HG03097 (cell line): Measurements from ENCODE around the gene OSER1.

ENCODE experiments used
- ATAC-seq: cut with Tn5 transposase; IDR thresholded peaks from one replicate; pipeline ENCODE4 v1.9.1; 2021; ENCODE audit not compliant: unreplicated experiment, low FRiP score

The OSER1 gene

DNA sequence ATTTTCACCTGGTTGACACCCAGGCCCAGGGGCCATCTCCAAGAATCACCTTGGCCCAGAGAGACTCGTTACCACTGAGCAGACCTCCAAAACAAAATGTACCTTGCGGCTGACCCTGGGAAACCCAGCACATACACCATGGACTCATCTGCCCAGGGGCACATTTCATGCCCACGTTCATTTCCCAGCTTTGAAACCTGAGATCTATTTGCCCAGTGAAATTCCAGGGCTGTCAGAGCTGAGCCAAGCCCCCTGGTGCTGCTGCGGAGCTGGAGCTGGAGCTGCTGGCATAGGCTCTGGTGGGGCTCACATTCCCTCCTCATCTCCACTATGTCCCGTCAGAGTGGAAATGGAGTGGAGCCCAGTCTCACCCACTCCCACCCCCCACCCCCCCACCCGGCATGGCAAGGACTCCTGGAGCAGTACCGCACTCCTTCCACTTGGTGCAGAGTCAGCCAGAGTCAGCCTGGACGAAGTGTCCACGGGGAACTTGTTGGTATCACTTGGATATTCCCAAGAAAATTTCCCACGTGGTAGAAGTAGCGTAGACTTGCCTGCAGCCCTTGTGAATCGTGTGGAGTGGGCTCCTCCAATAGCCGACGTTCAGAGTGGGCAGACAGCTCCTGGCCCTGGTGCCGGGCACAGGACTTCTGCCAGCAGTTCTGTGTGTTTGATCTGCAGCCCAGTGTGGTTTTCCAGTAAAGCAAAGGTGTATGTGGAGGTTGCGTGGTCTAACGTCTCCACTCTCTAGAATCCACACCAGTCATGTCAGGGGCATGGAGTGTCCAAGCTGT is 18.1 kb upstream of the OSER1 start:
- no peak for ATAC-seq

DNA sequence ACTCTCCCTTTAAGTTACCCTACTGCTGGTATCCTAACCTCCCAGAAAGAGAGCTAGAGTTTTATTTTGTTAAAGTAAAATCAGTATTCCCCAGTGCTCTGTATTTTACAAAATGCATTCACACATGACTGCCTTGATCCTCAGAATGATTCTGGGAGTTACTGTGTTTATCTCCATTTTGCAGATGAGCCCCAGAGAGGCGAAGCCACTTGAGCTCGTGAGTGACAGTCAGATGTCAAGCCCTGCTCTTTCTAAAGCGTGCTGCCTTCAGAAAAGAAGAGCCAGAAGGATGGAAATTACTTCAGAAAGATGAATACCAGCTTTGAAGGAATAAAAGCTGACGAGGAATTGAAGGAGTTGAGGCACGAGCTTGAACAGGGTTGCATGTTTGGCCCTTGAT is 14.1 kb upstream of the OSER1 start:
- no peak for ATAC-seq

DNA sequence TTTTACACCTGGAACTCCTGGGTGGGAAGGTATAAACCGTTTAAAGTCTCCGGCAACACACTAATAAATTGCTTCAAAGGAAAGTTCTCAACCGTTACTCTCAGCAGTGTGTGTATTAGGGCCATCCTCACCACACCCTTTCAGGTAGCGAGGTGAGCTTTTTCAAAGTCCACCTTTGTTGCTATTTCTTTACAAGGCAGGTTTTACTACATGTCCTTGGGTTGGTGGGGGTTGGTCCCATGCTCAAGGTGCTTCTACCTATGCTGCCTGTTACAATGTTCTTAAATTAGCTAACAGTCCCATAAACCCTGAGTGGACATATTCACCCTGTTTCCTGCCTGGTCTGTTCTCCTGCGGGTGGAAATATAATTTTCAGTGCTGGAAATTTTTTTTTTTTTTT is 13.2 kb upstream of the OSER1 start:
- ATAC-seq, result no peak

DNA sequence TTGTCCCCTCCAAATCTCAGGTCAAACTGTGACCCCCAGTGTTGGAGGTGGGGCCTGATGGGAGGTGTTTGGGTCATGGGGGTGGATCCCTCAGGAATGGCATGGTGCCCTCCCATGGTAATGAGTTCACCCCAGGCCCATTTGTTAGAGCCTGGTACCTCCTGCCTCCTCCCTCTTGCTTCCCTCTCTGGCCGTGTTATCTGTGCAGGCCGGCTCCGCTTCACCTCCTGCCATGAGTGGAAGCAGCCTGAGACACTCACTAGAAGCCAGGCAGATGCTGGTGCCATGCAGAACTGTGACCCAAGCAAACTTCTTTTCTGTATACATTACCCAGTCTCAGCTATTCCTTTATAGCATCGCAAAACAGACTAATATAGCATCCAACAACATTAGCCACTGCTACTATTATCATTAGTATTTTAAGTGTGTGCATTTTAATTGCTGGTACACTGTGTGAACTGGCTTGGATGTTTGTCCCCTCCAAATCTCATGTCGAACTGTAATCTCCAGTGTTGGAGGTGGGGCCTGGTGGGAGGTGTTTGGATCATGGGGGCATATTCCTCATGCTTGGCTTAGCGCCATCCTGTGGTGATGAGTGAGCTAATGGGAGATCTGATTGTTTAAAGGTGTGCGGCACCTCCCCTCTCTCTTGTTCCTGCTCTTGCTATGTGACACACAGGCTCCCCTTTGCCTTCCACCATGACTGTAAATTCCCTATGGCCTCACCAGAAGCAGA is 12.2 kb upstream of the OSER1 start:
- ATAC-seq, result no peak

DNA sequence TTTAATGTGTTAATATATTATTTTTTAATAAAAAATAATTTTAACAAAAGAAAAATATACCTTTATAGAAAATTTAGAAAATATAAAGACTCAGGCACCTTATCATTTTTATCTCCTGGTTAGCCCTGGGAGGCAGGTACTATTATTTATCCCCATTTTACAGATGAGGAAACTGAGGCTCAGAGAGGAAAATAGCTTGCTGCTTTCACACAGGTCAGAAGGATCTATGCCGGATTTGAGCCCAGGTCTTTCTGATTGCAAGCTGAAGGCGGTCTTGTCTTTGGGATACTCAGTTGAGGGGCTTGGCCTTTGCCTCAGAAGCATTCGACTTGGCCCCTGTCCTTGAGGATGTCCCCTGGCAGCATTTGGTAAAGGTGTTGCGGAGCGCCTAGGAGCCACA is 11.5 kb upstream of the OSER1 start:
- ATAC-seq, result no peak

DNA sequence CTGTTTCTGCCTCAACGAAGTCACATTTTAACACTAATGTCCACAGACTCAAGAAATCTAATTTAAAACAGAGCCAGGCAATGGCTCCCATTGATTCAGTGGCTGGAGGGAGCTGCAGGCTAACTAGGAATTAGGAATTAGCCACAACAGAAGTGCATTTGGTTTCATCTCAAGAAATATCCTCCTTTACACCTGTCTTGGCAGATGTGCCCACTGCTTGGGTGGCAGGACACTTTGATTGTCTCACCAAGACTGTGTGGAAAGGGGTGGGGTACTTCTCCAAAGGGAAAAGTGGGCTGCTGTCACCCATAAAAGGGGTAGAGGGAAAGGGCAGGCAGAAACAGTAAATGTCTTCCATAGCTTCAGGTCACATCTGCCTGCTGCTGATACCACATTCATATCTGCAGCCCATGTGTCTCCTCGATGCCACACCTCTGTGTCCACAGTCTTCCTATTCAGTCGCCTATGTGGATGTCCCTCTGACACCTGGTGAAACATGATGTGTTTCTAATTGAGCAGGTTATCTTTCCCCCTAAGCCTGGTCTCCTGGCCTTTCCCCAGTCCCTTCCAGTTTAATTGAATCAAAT is 10.9 kb upstream of the OSER1 start:
- no peak for ATAC-seq

DNA sequence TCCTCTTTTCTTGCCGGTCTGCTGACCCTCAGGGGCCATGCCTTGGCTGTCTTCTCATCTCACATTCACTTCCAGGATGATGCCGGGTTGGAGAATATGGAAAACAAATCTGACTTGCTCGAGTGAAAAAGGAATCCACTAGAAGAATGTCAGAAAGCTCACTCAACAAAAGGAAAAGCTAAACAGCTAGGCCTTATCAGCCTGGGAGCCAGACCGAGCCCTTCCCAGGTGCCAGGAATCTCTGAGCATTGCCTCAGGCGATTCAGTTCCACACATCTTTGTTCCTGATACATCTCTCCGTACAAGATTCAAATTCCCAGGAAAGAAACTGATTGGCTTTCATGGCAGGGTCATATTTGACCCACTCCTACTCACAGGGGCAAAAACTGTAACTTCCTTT is 9.2 kb upstream of the OSER1 start:
- ATAC-seq, result no peak

- no peak for ATAC-seq
These were observed 8.7 kb upstream of the OSER1 start for GRCh38 chr20:44219170-44219730.

GRCh38 chr20:44218446-44218845 is 7.9 kb upstream of the OSER1 start:
- no peak for ATAC-seq

DNA sequence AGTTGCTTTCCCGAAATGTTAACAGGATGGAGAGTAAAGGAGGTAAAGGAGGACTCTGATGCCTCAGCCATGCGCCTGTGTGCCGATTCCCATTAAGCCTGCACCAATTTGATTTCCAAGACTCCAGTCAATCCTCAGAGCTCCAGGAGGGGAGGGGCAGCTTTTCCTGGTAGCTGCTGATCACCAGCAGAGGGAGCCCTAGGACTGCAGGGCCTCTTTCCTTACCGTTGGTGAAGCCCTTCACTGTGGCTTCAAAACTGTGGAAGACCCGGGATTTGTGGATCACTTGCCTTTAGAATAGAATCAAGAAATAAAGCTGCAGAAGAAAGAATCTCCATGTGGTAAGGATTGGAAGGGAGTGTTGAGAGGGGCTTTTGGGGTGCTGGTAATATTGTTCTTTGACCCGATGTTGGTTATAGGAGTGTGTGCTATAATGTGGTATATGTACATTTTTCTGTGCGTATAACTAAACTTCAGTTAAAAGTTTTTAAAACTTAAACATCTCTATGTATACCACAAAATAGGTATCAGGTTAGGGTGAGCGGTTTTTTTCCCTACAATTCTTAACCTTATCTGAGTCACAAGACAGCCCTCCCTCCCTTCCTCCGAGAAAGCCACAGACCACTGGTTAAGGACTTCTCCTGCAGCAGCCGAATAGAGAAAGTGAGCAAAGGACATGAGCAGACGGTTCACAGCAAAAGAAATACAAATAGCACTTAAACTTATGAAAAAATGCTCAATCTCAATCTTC is 6.9 kb upstream of the OSER1 start:
- ATAC-seq, result no peak

DNA sequence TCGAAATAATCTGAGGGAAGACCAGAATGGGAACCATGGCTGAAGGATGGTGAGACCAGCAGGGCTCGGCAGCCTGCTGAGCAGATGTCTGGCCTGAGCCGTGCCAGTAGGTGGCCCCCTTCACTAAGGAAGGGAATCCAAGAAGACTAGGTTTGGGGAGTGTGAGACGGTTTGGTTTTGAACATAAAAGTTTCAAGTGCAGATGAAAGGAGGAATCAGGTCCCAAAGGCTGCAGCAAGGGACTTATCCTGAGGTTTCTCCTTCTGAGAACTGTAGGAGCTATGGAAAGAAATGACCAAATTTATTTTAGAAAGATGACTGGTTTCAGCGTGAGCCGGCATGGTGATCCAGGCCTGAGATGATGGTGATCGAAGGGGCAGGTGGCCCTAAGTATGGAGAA is 4.6 kb upstream of the OSER1 start:
- no peak for ATAC-seq

- no peak for ATAC-seq
These were observed 2.2 kb upstream of the OSER1 start for GRCh38 chr20:44212792-44213191.

DNA sequence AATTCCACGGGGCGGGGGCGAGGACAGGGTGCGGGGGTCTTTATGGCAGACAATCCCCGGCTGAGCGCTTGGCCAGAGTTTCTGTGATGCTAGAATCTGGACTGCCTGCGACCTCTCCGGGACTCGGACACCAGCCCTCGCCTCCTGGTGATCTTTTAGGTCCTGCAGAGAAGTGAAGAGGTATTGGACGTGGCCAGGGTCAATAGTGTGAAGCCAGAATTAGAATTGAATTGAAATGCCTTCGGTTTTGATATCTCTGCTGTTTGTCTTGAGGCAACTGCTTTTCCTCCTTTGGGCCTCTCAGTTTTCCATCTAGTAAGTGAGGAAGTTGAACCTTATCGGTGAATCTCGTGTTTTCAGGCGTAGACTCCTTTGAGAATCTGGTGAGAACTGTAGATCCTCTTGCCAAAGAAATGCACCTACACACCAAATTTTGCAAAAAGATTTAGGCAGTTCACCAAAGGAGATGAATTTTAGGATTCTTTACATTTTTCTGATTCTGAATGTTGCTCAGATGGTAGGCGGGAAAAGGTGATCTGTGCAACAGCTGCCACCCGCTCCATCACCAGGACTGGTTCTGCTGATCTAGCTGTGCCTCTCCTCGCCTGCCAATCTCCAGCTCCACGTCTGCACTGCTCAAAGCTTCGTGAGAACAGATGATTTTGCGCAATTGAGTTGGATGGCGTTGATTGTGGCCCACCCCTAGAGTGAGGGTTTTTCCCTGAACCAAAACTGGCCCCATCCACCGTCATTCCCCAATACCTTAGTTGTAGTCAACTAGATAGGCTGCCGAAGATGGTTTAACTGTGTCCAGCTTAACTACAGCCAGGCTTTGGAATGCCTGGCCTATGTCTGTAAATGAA is 837 bp upstream of the OSER1 start:
- ATAC-seq, result peak; percentile 13

DNA sequence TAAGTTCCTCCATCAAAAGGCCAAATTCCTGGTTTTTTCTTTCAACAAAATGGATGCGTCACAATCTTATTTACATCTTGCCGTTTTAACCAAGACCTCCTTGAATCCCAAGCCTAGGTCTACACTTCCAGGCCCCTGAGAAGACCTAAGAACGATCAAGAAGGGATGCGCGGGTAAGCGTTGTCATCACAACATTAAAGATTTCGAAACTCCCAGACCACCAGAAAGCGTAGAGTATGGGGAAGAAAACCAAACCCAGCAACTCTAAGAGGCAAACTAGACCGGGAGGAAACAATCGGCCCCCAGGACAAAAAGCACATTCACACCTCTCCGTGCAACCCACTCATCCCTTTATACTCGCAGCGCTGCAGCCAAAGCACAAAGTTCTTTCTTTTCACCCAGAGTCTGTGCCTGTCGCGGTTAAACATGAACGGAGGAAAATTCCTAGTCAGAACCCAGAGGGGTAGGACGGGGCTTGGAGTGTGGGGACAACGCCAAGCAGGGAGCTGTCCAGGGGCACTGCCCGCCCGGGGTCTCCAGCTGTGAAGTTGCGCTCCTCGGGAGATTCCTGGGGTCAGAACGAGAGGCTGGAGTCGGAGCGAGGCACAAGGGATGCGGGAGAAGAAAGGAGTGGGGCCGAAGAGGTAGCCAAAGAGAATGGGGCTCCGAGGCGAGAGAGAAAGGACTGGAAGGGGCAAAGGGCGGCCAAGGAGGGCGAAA is 725 bp downstream of the OSER1 start:
- ATAC-seq, result no peak

DNA sequence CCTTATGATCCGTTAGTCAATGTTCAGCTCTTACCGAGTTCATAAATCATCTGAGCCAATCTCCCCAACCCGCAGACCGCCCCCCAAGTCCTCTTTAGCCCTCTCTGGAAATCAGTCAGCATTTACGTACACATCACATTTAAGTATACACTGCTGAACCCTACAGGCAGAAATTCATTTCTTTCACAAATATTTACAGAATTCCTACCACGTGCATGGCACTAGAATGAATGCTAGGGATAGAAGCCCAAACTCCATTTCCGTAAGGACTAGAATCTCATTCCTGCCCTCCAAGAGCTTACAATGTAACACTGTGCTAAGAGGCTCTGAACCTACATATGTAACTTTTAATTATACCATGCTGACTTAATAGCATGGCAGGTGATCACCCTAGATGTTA is 1.8 kb downstream of the OSER1 start:
- ATAC-seq, result no peak

DNA sequence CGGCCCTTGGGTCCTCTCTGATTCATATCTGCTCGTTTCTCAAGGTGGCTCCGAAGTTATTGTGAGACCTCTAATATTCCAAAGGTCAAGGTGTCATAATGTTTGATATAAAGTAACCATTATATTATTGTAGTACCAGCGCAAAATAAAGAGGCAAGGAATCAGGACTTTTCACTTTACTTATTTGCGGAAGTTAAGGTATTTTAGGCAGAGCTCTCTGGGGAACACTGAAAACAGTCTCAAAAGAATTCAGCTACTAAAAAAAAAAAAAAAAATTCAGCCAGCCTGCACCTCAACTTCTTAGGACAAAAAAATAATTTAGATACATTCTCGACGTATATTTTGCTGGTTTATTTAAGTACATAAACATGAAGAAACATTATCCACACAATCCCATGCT is 2.4 kb downstream of the OSER1 start:
- ATAC-seq, result no peak

DNA sequence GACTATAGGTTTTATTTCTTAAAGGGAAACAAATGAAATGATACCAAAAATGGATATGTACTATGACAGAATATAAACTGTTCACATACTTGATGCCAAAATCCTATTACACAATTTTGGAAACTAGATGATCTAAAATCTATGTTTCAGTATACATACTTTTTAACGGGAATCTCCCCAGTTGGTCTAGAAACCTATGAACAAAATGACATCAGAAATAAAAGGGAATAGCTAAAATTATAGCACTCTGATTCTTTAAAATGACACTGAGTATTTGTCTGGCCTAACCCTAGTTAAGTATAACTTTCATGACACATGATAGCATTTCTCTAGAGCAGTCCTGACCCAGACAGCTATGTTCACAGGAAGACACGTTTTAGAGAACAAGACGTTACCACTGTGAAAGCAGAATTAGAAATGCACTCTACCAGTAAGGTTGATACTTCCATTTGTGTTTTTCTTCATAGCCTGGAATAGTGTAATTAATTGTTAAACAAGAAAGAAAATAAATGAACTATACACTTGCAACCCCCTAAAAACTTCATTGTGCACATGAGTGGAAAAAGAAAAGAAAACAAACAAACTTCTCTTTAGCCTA is 3.3 kb downstream of the OSER1 start:
- no peak for ATAC-seq

DNA sequence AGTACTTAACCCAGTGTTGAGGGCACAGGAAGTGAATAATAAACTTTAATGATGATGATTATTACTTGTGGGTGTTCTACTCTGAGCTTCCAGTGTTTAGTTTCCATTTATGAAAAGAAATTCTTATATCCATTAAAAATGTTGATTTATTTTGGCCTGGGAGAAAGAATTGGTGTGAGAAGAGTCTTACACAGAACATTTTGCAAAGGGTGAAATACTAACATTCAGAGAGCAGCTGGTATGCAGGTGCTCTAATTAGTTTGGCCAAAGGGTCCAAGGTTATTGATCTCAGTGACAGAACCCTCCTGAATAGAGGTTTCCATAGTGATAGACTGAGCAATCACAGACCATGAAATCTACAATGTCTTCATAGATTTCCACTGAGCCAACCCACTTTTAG is 4.4 kb downstream of the OSER1 start:
- no peak for ATAC-seq

GRCh38 chr20:44204832-44205215 is 5.7 kb downstream of the OSER1 start:
- ATAC-seq, result no peak
